Endothelial cell of umbilical vein (primary cell): ENCODE results near the gene YIPF2. TPM values are rescaled to one million over a fixed set of nuclear protein-coding genes. Genes with fewer than 3 reads are reported as not detected.
"Not testable (repeated sequence)": the region's sequence is repeated elsewhere in the genome, so short reads cannot be mapped to it uniquely, and the experiment has no call there.

Experiments used
- BruUV-seq: library from RNA; stranded (reverse); fragments of 400-500 nt; replicated peaks from 2 replicates; lab custom pipeline; 2021; lab: Mats Ljungman, UMichigan
- CTCF ChIA-PET: fragments of 300-600, 350-600 bp; sonication (Branson Sonifier 250); formaldehyde crosslinking; loops from one replicate; lab custom pipeline; 2021; ENCODE audit warnings: antibody characterized with exemption, inconsistent platforms; lab: Charles Lee
- POLR2A ChIA-PET: fragments of 300-600, 350-600 bp; sonication (Branson Sonifier 250); formaldehyde crosslinking; loops from one replicate; lab custom pipeline; 2021; ENCODE audit warnings: antibody characterized with exemption, inconsistent platforms; lab: Charles Lee
- DNase-seq: peaks from one replicate; pipeline ENCODE4 v3.0.0-alpha.2; 2011; ENCODE audit warnings: low read depth, low spot score
- FAIRE-seq: peaks from 2 replicates; lab custom pipeline; 2011; peaks lifted over from hg19 to GRCh38; lab: Jason Lieb, UNC
- H2AFZ ChIP-seq: 2 replicates; pipeline ENCODE4 v1.6.0; 2012; ENCODE audit warnings: low read depth, low read length, control low read depth, inconsistent platforms
- H3K27ac ChIP-seq: 2 replicates; pipeline ENCODE4 v1.5.1; 2011; ENCODE audit warnings: low read depth, mild to moderate bottlenecking, control low read depth, low read length, moderate library complexity; ENCODE audit not compliant: insufficient read depth
- H3K27me3 ChIP-seq, 2 experiments: 2 replicates each; pipeline versions ENCODE4 v1.6.0 to v1.6.1; 2011; ENCODE audit warnings: low read length in 2 of 2, mixed read lengths in 1 of 2; ENCODE audit not compliant: control insufficient read depth in 2 of 2, insufficient read depth in 2 of 2
- H3K36me3 ChIP-seq, 2 experiments: 2 replicates in 1 of 2; 3 replicates in 1 of 2; pipeline ENCODE4 v1.5.1; 2011; ENCODE audit warnings: low read length in 2 of 2, mild to moderate bottlenecking in 1 of 2, moderate library complexity in 1 of 2; ENCODE audit not compliant: control insufficient read depth in 2 of 2, insufficient read depth in 2 of 2; ENCODE audit errors: extremely low read depth in 1 of 2
- H3K4me1 ChIP-seq: 3 replicates; pipeline ENCODE4 v1.5.1; 2011; ENCODE audit warnings: mild to moderate bottlenecking, low read length; ENCODE audit not compliant: control insufficient read depth, insufficient read depth; ENCODE audit errors: extremely low read depth
- H3K4me2 ChIP-seq: 2 replicates; pipeline ENCODE4 v1.6.1; 2011; ENCODE audit warnings: low read length, control low read depth, mixed read lengths; ENCODE audit not compliant: insufficient read depth
- H3K4me3 ChIP-seq, 3 experiments: fragments of 200-600 bp in 1 of 3; sonication (generic), shearing (Covaris generic) in 1 of 3; replicated peaks in 1 of 3; 2 replicates each; pipeline ENCODE4 v1.5.1; 2011 to 2016; ENCODE audit warnings: control low read depth in 3 of 3, low read length in 3 of 3, mild to moderate bottlenecking in 2 of 3, inconsistent platforms in 1 of 3, low read depth in 1 of 3, moderate library complexity in 1 of 3; ENCODE audit not compliant: insufficient read depth in 1 of 3
- H3K79me2 ChIP-seq: 2 replicates; pipeline ENCODE4 v1.6.0; 2012; ENCODE audit warnings: low read length, inconsistent platforms; ENCODE audit not compliant: control insufficient read depth, insufficient read depth
- H3K9ac ChIP-seq: replicated peaks from 2 replicates; pipeline ENCODE3; 2011; ENCODE audit warnings: low read length, control low read depth; ENCODE audit not compliant: insufficient read depth; ENCODE audit errors: extremely low read depth
- H3K9me1 ChIP-seq: replicated peaks from 3 replicates; pipeline ENCODE4 v1.6.0; 2011; ENCODE audit warnings: mild to moderate bottlenecking, low read length; ENCODE audit not compliant: control insufficient read depth, insufficient read depth; ENCODE audit errors: extremely low read depth
- H3K9me3 ChIP-seq: replicated peaks from 2 replicates; pipeline ENCODE4 v1.5.1; 2012; ENCODE audit warnings: low read length, inconsistent platforms; ENCODE audit not compliant: control insufficient read depth, insufficient read depth
- H4K20me1 ChIP-seq: replicated peaks from 2 replicates; pipeline ENCODE3; 2011; ENCODE audit warnings: mild to moderate bottlenecking, low read length; ENCODE audit not compliant: control insufficient read depth, insufficient read depth; ENCODE audit errors: extremely low read depth
- CTCF ChIP-seq, 2 donors: IDR thresholded peaks; 1 replicate in 1 of 2; 2 replicates in 1 of 2; pipeline ENCODE4 v1.5.1; 2011; ENCODE audit warnings: low read length in 2 of 2, mild to moderate bottlenecking in 2 of 2, moderate library complexity in 2 of 2, control low read depth in 1 of 2, inconsistent platforms in 1 of 2, low read depth in 1 of 2; ENCODE audit not compliant: insufficient read depth in 1 of 2; ENCODE audit errors: extremely low read depth in 1 of 2
- EZH2 ChIP-seq: IDR thresholded peaks from 2 replicates; pipeline ENCODE4 v1.6.1; 2012; ENCODE audit warnings: borderline replicate concordance, low read depth, mild to moderate bottlenecking, moderate library complexity, low read length, inconsistent platforms; ENCODE audit not compliant: severe bottlenecking
- FOS ChIP-seq: IDR thresholded peaks from 2 replicates; pipeline ENCODE4 v1.6.1; 2011; ENCODE audit warnings: mild to moderate bottlenecking, low read length, moderate library complexity, borderline replicate concordance; ENCODE audit not compliant: insufficient read depth
- GATA2 ChIP-seq: IDR thresholded peaks from 2 replicates; pipeline ENCODE4 v1.7.0; 2011; ENCODE audit warnings: low read depth, mild to moderate bottlenecking, moderate library complexity, mixed read lengths, low read length; ENCODE audit not compliant: insufficient read length, insufficient read depth
- JUN ChIP-seq: IDR thresholded peaks from 2 replicates; pipeline ENCODE4 v1.6.1; 2011; ENCODE audit warnings: borderline replicate concordance, low read depth; ENCODE audit not compliant: insufficient read length, insufficient read depth
- MAX ChIP-seq: IDR thresholded peaks from 2 replicates; pipeline ENCODE4 v1.6.1; 2011; ENCODE audit not compliant: insufficient read depth, insufficient read length
- MYC ChIP-seq: IDR thresholded peaks from one replicate; pipeline ENCODE4 v1.6.1; 2011; ENCODE audit warnings: mild to moderate bottlenecking, low read depth, low read length
- POLR2A ChIP-seq: IDR thresholded peaks from 2 replicates; pipeline ENCODE4 v1.6.1; 2012; ENCODE audit warnings: low read depth, mild to moderate bottlenecking, control low read depth, low read length
- POLR2AphosphoS5 ChIP-seq: IDR thresholded peaks from 2 replicates; pipeline ENCODE4 v1.6.1; 2012; ENCODE audit warnings: low read depth, mild to moderate bottlenecking, control low read depth, low read length, moderate library complexity; ENCODE audit not compliant: insufficient read depth
- dilution Hi-C: fragments of 300-500 bp; cut with MboI; formaldehyde crosslinking; loops from one replicate; pipeline ENCODE4 v1.15.0; 2019; ENCODE audit warnings: low sequenced_read_pairs; ENCODE audit not compliant: extremely low pct_ligation_motif_present
- intact Hi-C: fragments of 100-400 bp; cut with micrococcal nuclease; formaldehyde crosslinking; loops from one replicate; pipeline ENCODE4 v1.10.0; 2022
- polyA plus RNA-seq, 4 experiments: library from polyadenylated mRNA; depleted of rRNA in 3 of 4; stranded (reverse) in 3 of 4; unstranded in 1 of 4; fragments of >200 nt; gene quantifications; 2 replicates each; pipeline versions ENCODE4 v1.2.1 to v1.2.3, GENCODE V29; 2011 to 2012; ENCODE audit warnings: missing spikeins in 1 of 4
- total RNA-seq: library from RNA; stranded (reverse); gene quantifications from 2 replicates; pipeline ENCODE4 v1.2.3, GENCODE V29; 2021

The YIPF2 gene
- total and polyA plus RNA-seq, 2 donors (not counting 3 experiments of a cell fraction or from before 2014, with no cell fraction given) = 47.8 to 104 TPM

DNA sequence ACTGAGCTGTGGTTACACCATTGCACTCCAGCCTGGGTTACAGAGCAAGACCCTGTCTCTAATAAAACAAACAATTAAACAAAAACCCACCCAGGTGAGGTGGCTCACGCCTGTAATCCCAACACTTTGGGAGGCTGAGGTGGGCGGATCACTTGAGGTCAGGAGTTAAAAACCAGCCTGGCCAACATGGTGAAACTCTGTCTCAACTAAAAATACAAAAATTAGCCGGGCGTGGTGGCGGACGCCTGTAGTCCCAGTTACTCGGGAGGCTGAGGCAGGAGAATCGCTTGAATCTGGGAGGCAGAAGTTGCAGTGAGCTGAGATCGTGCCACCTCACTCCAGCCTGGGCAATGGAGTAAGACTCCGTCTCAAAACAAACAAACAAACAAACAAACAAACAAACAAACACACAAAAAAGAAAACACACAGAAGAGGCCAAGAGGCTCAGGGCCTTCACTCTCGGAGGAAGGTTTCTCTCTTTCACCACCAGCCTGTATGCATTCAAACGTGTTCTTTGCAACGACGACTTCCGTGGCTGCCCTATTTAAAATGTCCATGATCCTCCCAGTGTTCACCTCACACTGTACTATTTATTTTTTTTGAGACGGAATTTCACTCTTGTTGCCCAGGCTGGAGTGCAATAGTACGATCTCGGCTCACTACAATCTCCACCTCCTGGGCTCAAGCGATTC, 31.0 kb upstream of the YIPF2 start:
- intact Hi-C loops, dilution Hi-C loops, H3K4me3 ChIP-seq, H3K27ac ChIP-seq, FAIRE-seq, DNase-seq, H3K9ac ChIP-seq, H3K9me1 ChIP-seq, H3K36me3 ChIP-seq, H3K4me1 ChIP-seq, H4K20me1 ChIP-seq, H3K4me2 ChIP-seq, H2AFZ ChIP-seq, H3K27me3 ChIP-seq, H3K9me3 ChIP-seq, BruUV-seq: not testable (repeated sequence)
- H3K79me2 ChIP-seq = peaks cover 33% of the 10 kb centered on the region
- ChIA-PET POLR2A (interaction anchor here (0.6 kb wide), 1 partner anchor 48 kb away, joined by 3 read pairs; no protein-coding TSS in a partner anchor), CTCF (interaction anchor here (0.9 to 4.7 kb wide), 4 partner anchors 18 to 88 kb away, joined by 3 to 35 read pairs (median 8); no protein-coding TSS in a partner anchor)
- TF ChIP-seq POLR2A = peak; percentile 39

DNA sequence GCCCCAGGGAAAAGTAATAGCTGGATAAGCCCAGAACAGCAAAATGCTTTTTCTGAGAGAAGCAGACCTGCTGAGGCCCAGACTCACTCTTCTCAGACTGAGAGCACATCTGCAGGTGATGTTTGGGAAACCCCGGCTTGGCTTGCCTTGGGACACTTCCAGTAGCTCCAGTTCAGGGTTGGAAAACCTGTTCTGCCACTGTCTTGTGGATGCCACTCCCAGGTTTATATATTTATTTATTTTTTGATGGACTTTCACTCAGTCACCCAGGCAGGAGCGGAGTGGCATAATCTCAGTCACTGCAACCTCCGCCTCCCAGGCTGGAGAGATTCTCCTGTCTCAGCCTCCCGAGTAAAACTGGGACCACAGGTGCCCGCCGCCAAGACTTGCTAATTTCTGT, 24.4 kb upstream of the YIPF2 start:
- FAIRE-seq (no peak), DNase-seq (no peak)
- Histone ChIP-seq H3K4me1 (no peaks in the 10 kb centered on the region), H2AFZ (no peak overlapping the region), H3K9ac (no peak overlapping the region), H3K79me2 (no peaks in the 10 kb centered on the region), H3K9me1 (no peaks in the 10 kb centered on the region), H3K27me3 (no peaks in the 10 kb centered on the region), H3K27ac (no peak overlapping the region), H3K9me3 (no peaks in the 10 kb centered on the region), H3K4me2 (no peak overlapping the region), H3K4me3 (no peak overlapping the region), H4K20me1 (no peaks in the 10 kb centered on the region), H3K36me3 (no peaks in the 10 kb centered on the region)
- POLR2A ChIA-PET = no interaction called here
- dilution Hi-C loops (no loop called here), intact Hi-C loops (no loop called here)
- TF ChIP-seq EZH2 (no peak), CTCF (IDR thresholded peaks at IDR 0.05; ENCODE audit: extremely low read depth in 1 of 2, insufficient read depth in 1 of 2, low read depth in 1 of 2, low read length in 2 of 2) (no peak), POLR2AphosphoS5 (no peak), FOS (no peak), MYC (no peak), JUN (no peak), MAX (no peak), GATA2 (no peak), POLR2A (no peak)
- BruUV-seq = no TSS peak
- CTCF ChIA-PET = interaction anchor here (0.9 kb wide), 2 partner anchors 11 to 16 kb away, joined by 3 to 4 read pairs; no protein-coding TSS in a partner anchor
